Neutrophil (primary cell): ENCODE data around the gene LY6G6D.
A peak's percentile ranks its signal among the peaks of the same experiment; 100 is the strongest.

ENCODE experiments used
- H3K27ac ChIP-seq: fragments of 200-600 bp; sonication (generic); 2 replicates; pipeline ENCODE4 v1.5.1; 2016; ENCODE audit warnings: mild to moderate bottlenecking, moderate library complexity
- H3K27me3 ChIP-seq: fragments of 200-600 bp; sonication (generic); 2 replicates; pipeline ENCODE4 v1.6.0; 2016; ENCODE audit warnings: mild to moderate bottlenecking
- H3K36me3 ChIP-seq: fragments of 200-600 bp; sonication (generic); 2 replicates; pipeline ENCODE4 v1.5.1; 2017
- H3K4me1 ChIP-seq, 2 experiments: fragments of 200-600 bp in 1 of 2; sonication (generic) in 1 of 2; 1 replicate in 1 of 2; 2 replicates in 1 of 2; pipeline versions ENCODE4 v1.5.1 to v1.6.1; 2013 to 2016; ENCODE audit warnings: low read depth in 1 of 2, low read length in 1 of 2, mild to moderate bottlenecking in 1 of 2, moderate library complexity in 1 of 2; ENCODE audit not compliant: control insufficient read depth in 1 of 2, insufficient read depth in 1 of 2
- H3K4me3 ChIP-seq, 2 experiments: fragments of 200-600 bp in 1 of 2; sonication (generic) in 1 of 2; 1 replicate in 1 of 2; 2 replicates in 1 of 2; pipeline ENCODE4 v1.5.1; 2013 to 2016; ENCODE audit warnings: low read depth in 1 of 2, low read length in 1 of 2, mild to moderate bottlenecking in 1 of 2, moderate library complexity in 1 of 2
- H3K9me3 ChIP-seq: fragments of 200-600 bp; sonication (generic); 2 replicates; pipeline ENCODE4 v1.5.1; 2016
- TF ChIP-seq, protein P1 (sequence below): fragments of 200-600 bp; sonication (generic); IDR thresholded peaks from 2 replicates; pipeline ENCODE4 v1.5.1; 2016; ENCODE audit warnings: antibody characterized with exemption

LY6G6D gene

GRCh38 chr6:31736768-31737314, 21.7 kb downstream of the LY6G6D start:
- peak overlapping the region; percentile 96 for H3K27ac ChIP-seq
- H3K4me3 ChIP-seq = peak overlapping the region; percentile 88 to 98
- H3K9me3 ChIP-seq = no peaks in the 10 kb centered on the region
- H3K4me1 ChIP-seq = peaks cover 71 to 77% of the 10 kb centered on the region in 2 experiments
- TF ChIP-seq, protein P1, sequence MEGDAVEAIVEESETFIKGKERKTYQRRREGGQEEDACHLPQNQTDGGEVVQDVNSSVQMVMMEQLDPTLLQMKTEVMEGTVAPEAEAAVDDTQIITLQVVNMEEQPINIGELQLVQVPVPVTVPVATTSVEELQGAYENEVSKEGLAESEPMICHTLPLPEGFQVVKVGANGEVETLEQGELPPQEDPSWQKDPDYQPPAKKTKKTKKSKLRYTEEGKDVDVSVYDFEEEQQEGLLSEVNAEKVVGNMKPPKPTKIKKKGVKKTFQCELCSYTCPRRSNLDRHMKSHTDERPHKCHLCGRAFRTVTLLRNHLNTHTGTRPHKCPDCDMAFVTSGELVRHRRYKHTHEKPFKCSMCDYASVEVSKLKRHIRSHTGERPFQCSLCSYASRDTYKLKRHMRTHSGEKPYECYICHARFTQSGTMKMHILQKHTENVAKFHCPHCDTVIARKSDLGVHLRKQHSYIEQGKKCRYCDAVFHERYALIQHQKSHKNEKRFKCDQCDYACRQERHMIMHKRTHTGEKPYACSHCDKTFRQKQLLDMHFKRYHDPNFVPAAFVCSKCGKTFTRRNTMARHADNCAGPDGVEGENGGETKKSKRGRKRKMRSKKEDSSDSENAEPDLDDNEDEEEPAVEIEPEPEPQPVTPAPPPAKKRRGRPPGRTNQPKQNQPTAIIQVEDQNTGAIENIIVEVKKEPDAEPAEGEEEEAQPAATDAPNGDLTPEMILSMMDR = no peak
- peaks cover 25% of the 10 kb centered on the region for H3K36me3 ChIP-seq
- H3K27me3 ChIP-seq = no peaks in the 10 kb centered on the region

GRCh38 chr6:31737315-31737990, 22.3 kb downstream of the LY6G6D start:
- H3K27ac ChIP-seq = peak overlapping the region; percentile 96
- TF ChIP-seq, protein P1 = no peak
- H3K27me3 ChIP-seq = no peaks in the 10 kb centered on the region
- H3K4me1 ChIP-seq = peaks cover 65 to 72% of the 10 kb centered on the region in 2 experiments
- H3K9me3 ChIP-seq = no peaks in the 10 kb centered on the region
- H3K36me3 ChIP-seq = peaks cover 19% of the 10 kb centered on the region
- peak overlapping the region; percentile 88 to 98 for H3K4me3 ChIP-seq

DNA sequence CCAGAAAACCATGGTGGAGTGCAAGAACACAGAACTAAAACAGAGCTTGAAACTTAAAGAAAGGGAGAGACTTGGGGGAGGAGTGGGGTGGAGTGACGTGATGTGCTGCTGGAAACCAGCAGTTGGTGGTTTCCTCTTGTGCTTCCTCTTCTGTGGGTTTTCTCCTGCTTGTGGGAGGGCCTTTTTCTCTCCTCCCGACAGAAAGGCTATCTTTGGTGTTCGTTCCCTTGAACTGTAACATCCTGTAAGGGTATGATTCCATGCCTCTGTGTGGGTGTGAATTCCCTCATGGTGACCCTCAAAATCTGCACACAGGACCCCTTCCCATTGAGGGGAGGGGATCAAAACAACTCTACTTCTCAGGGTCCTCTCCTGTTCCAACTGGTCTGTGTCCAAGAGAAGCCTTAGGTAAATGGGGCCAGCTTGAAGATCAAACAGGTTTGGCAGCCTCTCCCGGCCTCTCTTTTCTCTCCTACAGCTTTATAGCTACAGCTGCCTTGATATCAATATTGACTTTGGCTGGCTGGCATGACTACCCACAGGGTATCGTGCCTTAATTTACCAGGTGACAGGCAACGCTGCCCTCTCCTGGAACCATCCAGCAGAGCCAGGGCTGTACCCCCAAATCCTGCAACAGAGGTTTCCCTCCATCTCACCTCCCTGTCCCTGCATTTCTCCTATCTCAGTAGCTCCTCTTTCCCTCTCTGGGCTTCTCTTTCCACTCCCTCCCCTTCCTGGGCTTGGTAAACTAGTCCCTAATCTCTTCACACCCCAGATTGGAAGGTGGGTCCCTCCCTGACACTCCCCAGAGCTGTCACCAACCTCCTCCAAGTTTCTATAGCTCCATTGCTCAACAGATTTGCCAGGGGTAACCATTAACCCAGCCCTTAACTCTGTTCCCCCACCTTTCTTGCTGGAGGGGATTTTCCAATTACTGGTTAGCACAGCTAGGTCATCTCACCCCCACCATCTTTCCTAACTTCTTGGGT, 23.1 kb downstream of the LY6G6D start:
- H3K4me1 ChIP-seq = peaks cover 57 to 65% of the 10 kb centered on the region in 2 experiments
- no peaks in the 10 kb centered on the region for H3K9me3 ChIP-seq
- H3K27ac ChIP-seq = peak overlapping the region; percentile 96
- H3K27me3 ChIP-seq = no peaks in the 10 kb centered on the region
- peak overlapping the region; percentile 88 to 98 for H3K4me3 ChIP-seq
- TF ChIP-seq, protein P1 = no peak
- H3K36me3 ChIP-seq = peaks cover 11% of the 10 kb centered on the region

GRCh38 chr6:31739639-31740396, 24.7 kb downstream of the LY6G6D start, which contains the start of gene MSH5:
TSS of gene MSH5 (plus strand) at chr6:31740005. CDS start at chr6:31740467, 462 bp downstream.
- H3K9me3 ChIP-seq = no peaks in the 10 kb centered on the region
- H3K4me3 ChIP-seq = peak within 1 kb of the TSS; percentile 88 to 98
- H3K4me1 ChIP-seq = peaks cover 44 to 52% of the 10 kb centered on the region in 2 experiments
- TF ChIP-seq, protein P1 = no peak
- H3K36me3 ChIP-seq = no peaks in the 10 kb centered on the region
- no peaks in the 10 kb centered on the region for H3K27me3 ChIP-seq
- H3K27ac ChIP-seq = peak within 1 kb of the TSS; percentile 96
